HUES6 (cell line): ENCODE data around the gene FOXM1.

Experiments
- H3K27ac ChIP-seq: 2 replicates; pipeline ENCODE4 v1.7.0; 2013; ENCODE audit warnings: low read depth, mild to moderate bottlenecking, low read length, inconsistent platforms
- H3K27me3 ChIP-seq: 2 replicates; pipeline ENCODE4 v1.6.1; 2013; ENCODE audit warnings: low read length; ENCODE audit not compliant: control insufficient read depth, insufficient read depth
- H3K36me3 ChIP-seq: 2 replicates; pipeline ENCODE4 v1.6.1; 2013; ENCODE audit warnings: low read length; ENCODE audit not compliant: control insufficient read depth, insufficient read depth
- H3K4me1 ChIP-seq: 2 replicates; pipeline ENCODE4 v1.6.1; 2013; ENCODE audit warnings: low read length; ENCODE audit not compliant: control insufficient read depth, insufficient read depth
- H3K4me3 ChIP-seq: 2 replicates; pipeline ENCODE4 v1.5.1; 2013; ENCODE audit warnings: low read depth, low read length
- H3K9ac ChIP-seq: one replicate; pipeline ENCODE4 v1.6.1; 2013; ENCODE audit warnings: mild to moderate bottlenecking, low read length
- H3K9me3 ChIP-seq: 2 replicates; pipeline ENCODE4 v1.6.1; 2013; ENCODE audit warnings: low read depth, low read length; ENCODE audit not compliant: control insufficient read depth, insufficient read depth

Gene FOXM1

GRCh38 chr12:2857021-2857431, 19.9 kb downstream of the FOXM1 start, which contains the start of gene TEX52:
TEX52 (minus strand) TSS chr12:2857039; CDS start chr12:2857026, 13 bp downstream.
- Histone ChIP-seq H3K36me3 (peaks cover 42% of the 10 kb centered on the region), H3K9me3 (no peaks in the 10 kb centered on the region), H3K27me3 (no peaks in the 10 kb centered on the region), H3K4me1 (no peaks in the 10 kb centered on the region), H3K27ac (no peak within 1 kb of the TSS), H3K4me3 (no peak within 1 kb of the TSS), H3K9ac (no peak within 1 kb of the TSS)

- Histone ChIP-seq H3K27me3 (no peaks in the 10 kb centered on the region), H3K4me3 (no peak overlapping the region), H3K27ac (no peak overlapping the region), H3K9ac (no peak overlapping the region), H3K36me3 (peaks cover 33% of the 10 kb centered on the region), H3K9me3 (no peaks in the 10 kb centered on the region), H3K4me1 (no peaks in the 10 kb centered on the region)
These were observed 20.9 kb downstream of the FOXM1 start for GRCh38 chr12:2856051-2856450.

- no peaks in the 10 kb centered on the region for H3K9me3 ChIP-seq
- no peaks in the 10 kb centered on the region for H3K27me3 ChIP-seq
- H3K9ac ChIP-seq, result no peak overlapping the region
- no peaks in the 10 kb centered on the region for H3K4me1 ChIP-seq
- no peak overlapping the region for H3K4me3 ChIP-seq
- H3K36me3 ChIP-seq, result peaks cover 32% of the 10 kb centered on the region
- H3K27ac ChIP-seq, result no peak overlapping the region
These were observed 21.4 kb downstream of the FOXM1 start for GRCh38 chr12:2855546-2855945.

- Histone ChIP-seq H3K27ac (no peak overlapping the region), H3K4me1 (no peaks in the 10 kb centered on the region), H3K27me3 (no peaks in the 10 kb centered on the region), H3K36me3 (peaks cover 27% of the 10 kb centered on the region), H3K9me3 (no peaks in the 10 kb centered on the region), H3K4me3 (no peak overlapping the region), H3K9ac (no peak overlapping the region)
These were observed 22.1 kb downstream of the FOXM1 start for GRCh38 chr12:2854669-2855453.

GRCh38 chr12:2853626-2854025, 23.3 kb downstream of the FOXM1 start:
- H3K9ac ChIP-seq, result no peak overlapping the region
- no peaks in the 10 kb centered on the region for H3K27me3 ChIP-seq
- no peaks in the 10 kb centered on the region for H3K4me1 ChIP-seq
- H3K36me3 ChIP-seq, result peaks cover 15% of the 10 kb centered on the region
- no peaks in the 10 kb centered on the region for H3K9me3 ChIP-seq
- no peak overlapping the region for H3K27ac ChIP-seq
- no peak overlapping the region for H3K4me3 ChIP-seq

GRCh38 chr12:2851931-2852330, 25.0 kb downstream of the FOXM1 start:
- no peak overlapping the region for H3K9ac ChIP-seq
- no peaks in the 10 kb centered on the region for H3K9me3 ChIP-seq
- no peaks in the 10 kb centered on the region for H3K4me1 ChIP-seq
- H3K36me3 ChIP-seq, result no peaks in the 10 kb centered on the region
- no peak overlapping the region for H3K4me3 ChIP-seq
- H3K27me3 ChIP-seq, result no peaks in the 10 kb centered on the region
- no peak overlapping the region for H3K27ac ChIP-seq

GRCh38 chr12:2845280-2845679, 31.7 kb downstream of the FOXM1 start:
- H3K27ac ChIP-seq, result no peak overlapping the region

GRCh38 chr12:2844786-2845185, 32.2 kb downstream of the FOXM1 start:
- Histone ChIP-seq H3K4me3 (no peak overlapping the region), H3K9me3 (no peaks in the 10 kb centered on the region), H3K27ac (no peak overlapping the region), H3K4me1 (peaks cover 16% of the 10 kb centered on the region), H3K27me3 (no peaks in the 10 kb centered on the region), H3K36me3 (no peaks in the 10 kb centered on the region), H3K9ac (no peak overlapping the region)

More at GRCh38 chr12:2845280-2845679, 31.7 kb downstream of the FOXM1 start:
- no peaks in the 10 kb centered on the region for H3K9me3 ChIP-seq
- no peaks in the 10 kb centered on the region for H3K36me3 ChIP-seq
- H3K4me3 ChIP-seq, result no peak overlapping the region
- no peaks in the 10 kb centered on the region for H3K27me3 ChIP-seq
- peaks cover 16% of the 10 kb centered on the region for H3K4me1 ChIP-seq
- no peak overlapping the region for H3K9ac ChIP-seq

GRCh38 chr12:2842948-2843347, 34.0 kb downstream of the FOXM1 start:
- no peak overlapping the region for H3K27ac ChIP-seq
- no peaks in the 10 kb centered on the region for H3K9me3 ChIP-seq
- no peaks in the 10 kb centered on the region for H3K27me3 ChIP-seq
- no peak overlapping the region for H3K9ac ChIP-seq
- peaks cover under 1% of the 10 kb centered on the region for H3K36me3 ChIP-seq
- no peak overlapping the region for H3K4me3 ChIP-seq
- H3K4me1 ChIP-seq, result peaks cover 16% of the 10 kb centered on the region

GRCh38 chr12:2841056-2841650, 35.8 kb downstream of the FOXM1 start:
- no peaks in the 10 kb centered on the region for H3K27me3 ChIP-seq
- H3K9me3 ChIP-seq, result no peaks in the 10 kb centered on the region
- H3K4me3 ChIP-seq, result no peak overlapping the region
- no peak overlapping the region for H3K27ac ChIP-seq
- H3K36me3 ChIP-seq, result peaks cover 2% of the 10 kb centered on the region
- H3K4me1 ChIP-seq, result peaks cover 11% of the 10 kb centered on the region
- H3K9ac ChIP-seq, result no peak overlapping the region

- Histone ChIP-seq H3K9ac (no peak overlapping the region), H3K36me3 (peaks cover 5% of the 10 kb centered on the region), H3K27ac (no peak overlapping the region), H3K4me3 (no peak overlapping the region), H3K4me1 (peaks cover 7% of the 10 kb centered on the region), H3K27me3 (no peaks in the 10 kb centered on the region), H3K9me3 (no peaks in the 10 kb centered on the region)
These were observed 40.4 kb downstream of the FOXM1 start for GRCh38 chr12:2836574-2836973.
